HG02852 (cell line): ENCODE measurements around the gene OS9.

Experiments used
- ATAC-seq: cut with Tn5 transposase; IDR thresholded peaks from one replicate; pipeline ENCODE4 v1.9.1; 2021; ENCODE audit warnings: mild to moderate bottlenecking, moderate library complexity; ENCODE audit not compliant: unreplicated experiment

The OS9 gene

DNA sequence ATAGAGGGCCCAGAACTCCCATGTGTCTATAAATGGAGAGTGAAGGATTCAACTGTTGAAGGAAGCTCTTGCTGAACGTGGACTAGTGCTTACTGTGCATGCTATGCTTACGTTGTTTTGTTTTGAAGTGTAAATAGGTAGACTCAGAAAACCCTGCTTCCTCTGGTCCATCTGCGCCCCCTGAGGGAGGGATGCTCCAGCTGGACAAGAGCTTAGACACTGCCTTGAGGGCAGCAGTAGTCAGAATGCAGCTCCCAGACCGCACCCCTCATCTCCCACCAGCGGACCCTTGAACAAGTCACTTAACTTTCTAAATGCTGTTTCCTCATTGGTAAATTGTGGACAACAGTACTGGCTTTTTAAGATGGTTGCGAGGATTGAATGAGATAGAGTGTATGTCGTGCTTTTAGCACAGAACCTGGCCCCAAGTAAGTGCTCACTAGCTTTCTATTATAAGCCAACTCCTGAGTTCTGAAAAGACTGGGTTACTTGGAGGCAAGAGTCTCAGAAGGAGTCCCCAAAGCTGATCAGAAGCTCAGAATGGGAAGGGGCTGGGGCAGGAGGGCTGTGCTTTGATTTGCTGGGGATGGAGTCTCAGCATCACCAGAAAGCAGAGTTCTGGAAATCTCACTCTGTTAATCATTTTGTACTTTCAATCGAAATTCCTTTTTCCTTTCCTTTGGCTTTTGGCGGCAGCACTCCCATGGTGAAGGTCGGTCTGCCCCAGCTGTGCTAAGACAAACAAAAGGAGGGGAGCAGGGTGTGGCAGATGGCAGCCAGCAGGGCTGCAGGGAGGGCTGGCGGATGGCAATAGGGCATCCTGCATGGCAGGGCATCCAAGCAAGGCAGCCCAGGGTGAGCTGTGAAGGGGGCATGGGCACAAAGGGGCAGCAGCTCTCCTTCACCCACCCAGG lies 29.0 kb downstream of the OS9 start:
- no peak for ATAC-seq

DNA sequence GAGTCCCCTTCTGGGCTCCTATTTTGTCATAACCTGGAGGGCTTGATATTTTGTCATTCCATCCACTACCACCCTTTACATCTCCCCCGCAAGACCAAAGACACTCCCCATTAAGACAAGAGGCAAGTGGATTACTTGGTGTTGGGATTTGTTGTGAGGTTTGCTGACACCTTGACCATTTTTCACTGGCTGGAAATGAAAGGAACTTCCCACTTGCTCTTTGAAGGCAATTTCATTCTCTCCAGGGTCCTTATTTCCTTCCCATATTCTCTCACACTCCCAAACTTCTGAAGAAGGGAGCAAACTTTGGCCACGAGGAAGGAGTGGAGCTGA lies 29.7 kb downstream of the OS9 start:
- ATAC-seq: no peak

DNA sequence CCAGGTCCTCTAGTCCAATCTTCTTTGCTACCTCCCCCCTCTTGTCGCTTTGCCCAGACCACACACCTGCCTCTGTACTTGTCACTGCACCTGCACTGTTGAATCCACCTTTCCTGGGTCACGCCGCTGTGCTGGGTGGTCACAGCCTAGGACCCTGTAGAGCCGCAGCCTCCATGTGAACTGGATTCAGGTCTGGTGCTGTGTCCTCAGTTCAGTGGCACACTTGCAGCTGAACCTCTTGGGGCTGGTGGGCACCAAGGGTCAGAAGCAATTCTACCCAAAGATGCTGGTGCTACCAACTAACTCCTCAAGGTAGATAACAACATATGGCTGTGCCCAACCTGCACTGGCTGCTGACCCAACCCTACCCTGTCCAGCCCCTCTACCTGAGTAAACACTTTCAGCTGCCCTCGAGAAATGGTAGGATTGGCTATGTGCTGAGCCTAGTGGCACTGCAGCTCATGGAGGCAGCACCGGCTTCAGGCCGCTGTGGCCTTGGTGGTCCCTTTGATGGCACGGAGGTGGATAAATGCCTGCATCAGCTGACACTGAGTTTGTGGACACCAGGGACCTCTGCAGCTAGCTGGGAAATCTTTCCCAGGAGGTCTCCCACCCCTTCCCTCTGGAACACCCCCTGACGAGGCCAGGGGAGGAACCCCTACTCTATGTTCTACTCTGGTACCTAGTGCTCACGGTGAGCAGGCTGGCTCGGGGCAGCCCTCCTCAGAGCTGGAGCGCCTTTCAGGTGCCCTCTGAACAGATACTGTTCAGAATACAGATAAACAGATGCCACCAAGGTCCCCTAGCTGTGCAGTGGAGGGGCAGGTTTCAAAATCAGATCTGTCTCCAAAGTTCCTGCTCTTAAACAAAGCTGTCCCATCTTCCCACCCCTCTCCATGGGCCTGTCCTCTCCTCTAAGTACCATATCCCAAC lies 30.3 kb downstream of the OS9 start:
- ATAC-seq: no peak

DNA sequence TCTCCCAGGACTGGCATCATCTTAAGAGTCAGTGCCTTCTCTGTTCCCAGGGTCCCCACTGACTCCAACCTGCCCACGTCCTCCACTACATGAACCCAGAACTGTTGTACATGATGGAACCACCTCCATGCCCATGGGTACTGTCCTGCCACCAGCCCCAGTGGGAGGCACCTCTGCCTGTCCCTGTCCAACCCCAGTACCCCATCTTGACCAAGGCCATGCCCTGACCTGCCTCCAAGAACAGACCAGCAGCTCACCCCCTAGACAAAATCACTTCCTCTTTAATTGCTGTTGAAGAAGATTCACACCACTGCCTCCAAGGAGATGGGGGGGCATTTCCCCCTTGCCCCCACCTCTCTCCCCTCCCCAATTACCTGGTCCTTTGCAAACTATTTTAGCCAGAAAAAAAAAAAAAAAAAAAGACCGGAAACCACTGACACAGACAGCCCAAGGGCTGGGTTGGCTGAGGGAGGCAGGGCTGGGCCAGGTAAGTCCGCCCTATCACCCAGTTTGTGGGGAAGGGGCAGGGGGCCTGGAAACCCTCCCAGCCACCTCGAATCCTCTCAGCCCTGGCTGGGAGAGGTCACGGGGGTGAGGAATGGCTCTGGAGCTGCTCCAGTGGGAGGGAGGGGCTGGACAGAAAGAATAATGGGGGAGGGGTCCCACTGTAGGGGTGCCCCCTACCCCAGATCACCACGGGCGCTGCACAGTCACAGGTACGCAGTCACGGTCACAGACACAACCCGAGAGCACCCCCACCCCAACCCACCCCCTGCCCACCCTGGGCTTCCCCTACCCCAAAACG lies 31.2 kb downstream of the OS9 start:
- ATAC-seq: no peak

DNA sequence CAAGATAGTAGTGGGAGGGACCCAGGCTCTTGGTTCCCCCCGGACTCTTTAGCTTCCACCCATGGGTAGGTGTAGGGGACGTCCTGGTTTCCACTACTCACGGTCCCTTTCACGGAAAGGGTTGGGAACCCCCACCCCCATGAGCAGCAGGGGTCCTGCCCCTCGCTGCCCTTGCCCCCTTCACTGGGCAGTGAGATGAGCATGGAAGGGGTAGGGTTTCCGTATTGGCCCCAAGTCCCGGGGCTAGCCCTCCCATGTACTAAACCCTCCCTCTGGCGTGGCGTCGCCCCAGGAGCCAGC lies 31.9 kb downstream of the OS9 start:
- ATAC-seq: no peak

DNA sequence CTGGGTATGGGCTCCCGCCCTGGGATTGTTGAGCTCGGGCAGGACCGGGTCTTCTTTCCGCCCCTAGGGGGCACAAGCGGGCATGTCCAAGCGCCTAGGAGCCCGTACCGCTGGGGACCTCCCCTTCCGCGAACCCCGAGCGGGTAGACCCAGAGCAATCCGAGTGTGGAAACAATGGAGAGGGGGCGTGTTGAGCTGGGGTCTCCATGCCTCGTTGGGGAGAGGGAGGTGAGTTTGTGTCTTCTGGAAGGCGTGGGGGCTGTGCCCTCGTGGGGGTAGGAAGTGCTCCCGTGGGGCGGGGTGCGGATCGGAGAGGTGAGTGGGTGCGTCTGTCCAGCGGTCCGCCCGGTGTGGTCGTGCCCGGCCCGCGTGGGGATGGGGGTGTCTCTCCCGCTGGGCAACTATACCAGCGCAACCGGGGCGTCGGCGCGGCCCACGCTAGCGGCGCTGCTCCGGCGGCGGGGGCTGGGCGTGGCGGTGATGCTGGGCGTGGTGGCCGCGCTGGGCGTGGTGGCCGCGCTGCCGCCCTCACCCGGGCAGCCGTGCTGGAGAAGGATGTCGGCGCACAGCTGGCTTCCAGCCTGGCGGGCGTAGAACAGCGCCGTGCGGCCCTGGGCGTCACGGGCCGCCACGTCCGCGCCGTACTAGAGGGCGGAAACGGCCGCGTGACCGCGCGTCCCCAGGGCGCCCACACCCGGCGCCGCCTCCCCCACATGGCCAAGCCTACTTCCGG lies 32.4 kb downstream of the OS9 start:
- ATAC-seq: no peak

DNA sequence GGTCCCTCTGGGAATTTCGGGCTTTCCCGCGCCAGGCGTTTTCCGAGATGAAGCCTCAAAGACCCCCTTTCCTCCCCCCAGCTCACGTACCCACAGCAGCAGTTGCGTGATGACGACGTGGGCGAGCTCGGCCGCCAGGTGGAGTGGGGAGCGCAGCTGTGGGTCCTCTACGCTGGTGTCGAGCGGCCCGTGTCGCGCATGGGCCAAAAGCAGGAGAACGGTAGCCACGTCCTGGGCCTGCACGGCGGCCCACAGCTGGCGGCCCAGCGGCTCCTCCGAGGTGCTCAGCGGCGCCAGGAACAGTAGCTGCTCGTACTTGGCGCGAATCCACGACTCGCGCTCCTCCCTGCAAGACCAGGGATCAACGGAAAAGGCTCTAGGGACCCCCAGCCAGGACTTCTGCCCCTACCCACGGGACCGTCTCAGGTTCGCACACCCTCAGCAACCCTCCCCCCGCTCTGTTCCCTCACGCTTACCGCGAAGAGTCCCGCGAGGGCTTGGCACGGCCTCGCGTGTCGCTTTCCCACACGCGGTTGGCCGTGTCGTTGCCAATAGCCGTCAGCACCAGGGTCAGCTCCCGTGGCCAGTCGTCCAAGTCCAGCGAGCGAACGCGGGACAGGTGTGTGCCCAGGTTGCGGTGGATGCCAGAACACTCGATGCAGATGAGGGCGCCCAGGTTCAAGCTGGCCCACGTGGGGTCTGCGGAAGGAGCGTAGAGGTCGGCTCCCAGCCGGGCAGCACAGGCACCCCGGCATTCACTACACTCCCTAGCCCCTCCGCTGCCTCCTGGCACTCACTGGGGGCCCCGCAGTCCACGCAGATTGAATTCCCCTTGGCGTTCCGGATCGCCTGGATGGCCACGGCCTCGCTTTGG lies 33.2 kb downstream of the OS9 start:
- no peak for ATAC-seq

DNA sequence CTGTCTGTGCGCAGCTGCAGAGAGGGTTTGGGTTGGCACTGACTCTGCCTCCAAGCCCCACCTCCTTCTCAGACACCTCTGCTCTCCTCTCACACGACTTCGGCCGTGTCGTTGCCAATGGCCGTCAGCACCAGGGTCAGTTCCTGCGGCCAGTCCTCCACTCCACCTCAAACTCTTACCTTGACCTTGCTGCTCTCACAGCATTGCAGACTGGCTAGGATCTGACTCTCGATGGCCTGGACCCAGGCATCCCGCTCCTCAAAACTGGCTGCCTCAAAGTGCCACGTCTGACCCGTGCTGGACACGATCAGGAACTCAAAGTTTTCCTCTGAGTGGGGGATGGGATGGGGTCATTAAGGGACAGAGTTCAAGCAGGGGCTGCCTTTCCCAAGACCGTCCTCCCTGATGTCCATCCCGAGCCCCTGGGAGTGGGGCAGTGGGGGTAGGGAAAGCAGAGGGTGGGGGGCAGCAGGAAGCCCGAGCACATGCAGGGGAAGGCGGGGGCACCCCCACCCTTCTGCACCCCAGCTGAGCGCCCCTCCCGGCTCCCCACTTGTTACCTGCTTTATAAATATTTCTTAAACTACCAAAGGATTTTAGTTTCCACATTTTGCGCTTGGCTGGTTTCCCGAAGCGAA lies 33.9 kb downstream of the OS9 start:
- ATAC-seq: no peak

DNA sequence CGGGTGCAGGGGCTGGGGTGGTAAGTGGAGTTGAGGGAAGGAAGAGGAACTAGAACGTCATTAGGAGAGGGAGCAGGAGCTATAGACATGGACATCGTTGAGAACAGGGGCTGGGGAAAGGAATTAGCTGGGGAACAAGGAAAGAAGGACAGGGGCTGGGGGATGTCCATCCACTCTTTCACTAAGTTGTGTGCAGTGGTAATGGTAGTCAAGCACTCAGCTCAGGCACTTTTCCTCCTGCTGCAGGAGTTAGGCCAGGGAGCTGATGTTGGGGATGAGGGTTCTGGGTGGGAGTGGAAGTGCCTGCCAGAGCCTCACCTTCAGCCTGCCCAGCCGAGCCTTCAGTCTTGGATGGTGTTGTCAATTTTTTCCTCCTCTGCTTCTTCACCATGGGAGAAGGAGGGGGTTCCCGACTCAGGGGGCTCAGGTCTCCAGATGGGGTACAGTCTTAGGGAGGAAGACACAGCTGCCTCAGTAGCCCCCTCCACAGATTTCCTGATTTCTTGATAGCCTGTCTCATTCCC lies 35.5 kb downstream of the OS9 start:
- ATAC-seq: no peak

DNA sequence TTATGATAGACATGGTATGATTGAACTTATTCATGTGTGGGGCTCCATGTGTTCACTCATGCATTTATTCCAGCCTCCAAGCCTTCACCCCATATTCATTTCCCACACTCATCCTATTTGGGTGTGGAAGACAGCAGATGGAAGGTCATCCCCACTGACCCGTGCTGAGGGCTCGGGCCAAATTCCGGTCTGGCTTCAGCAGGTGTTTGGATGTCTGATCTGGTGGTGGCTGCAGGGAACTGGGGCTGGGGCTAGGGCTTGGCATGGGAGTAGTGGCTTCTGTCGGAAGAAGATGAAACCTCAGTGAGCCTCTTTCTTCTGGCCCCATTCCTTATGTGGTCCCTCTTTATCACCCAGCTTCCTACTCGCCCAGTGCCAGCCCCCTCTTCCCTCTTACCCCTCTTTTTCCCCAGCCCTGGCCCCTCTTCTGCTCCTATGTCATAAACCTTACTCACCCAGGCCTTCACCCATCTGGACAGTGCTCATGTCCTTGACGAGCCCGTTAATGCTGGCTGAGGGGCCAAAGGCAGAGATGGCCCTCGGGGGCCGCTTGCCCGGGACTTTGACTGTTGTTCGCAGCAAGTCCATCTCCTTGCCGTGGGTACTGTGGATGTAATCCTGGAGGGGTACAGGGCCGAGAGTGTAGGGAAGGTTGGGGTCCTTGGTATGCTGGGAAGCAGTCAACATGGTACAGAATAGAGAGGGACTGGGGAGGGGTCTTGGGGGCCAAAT lies 36.6 kb downstream of the OS9 start:
- ATAC-seq: no peak

DNA sequence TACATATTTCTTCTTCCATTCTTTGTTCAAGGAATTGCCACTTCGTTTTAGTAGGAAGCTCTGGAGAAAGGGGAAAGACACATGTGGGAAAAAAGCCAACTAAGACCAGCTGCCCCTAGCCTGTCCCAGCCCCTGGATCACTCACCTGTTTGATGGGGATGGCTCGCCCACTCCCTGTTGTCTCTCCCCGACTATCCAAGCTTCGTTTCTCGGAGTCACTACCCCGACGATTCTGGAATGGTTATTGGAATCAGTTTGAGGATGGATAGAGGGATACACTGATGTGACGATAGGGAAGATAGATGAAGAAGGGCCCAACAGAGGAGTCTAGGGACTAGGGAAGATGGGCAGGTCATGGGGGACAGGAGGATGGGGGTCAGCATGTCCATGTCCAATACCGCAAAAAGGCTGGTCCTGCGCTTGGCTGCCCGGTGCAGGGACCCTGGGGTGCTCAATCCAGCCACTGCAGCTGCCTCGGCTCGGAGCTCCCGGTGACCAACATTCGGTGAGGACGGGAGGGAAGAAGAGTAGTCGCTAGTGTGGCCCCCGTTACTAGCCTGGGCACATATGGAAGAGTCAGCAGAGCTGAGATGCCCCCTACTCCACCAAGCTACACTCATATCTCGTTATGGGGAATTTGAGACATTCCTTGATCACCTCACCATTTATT lies 37.6 kb downstream of the OS9 start:
- no peak for ATAC-seq

DNA sequence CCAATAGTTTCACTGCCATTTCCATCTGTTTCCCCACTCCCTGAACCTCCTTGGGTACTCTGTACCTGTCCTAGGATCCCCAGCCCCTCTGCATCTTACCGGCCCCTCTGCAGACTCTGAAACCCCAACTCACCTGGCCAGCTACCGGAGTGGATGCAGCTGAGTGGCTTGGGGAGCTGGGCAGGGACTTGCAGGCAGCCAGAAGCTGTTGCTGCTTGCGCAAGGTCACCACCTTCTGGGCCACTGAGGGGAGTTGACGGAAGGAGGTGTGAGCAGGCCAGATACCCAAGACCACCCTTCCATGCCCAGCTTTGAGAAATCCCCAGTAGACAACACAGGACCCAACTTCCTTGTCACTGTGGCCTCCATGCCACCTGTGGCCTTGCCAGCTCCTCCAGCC lies 38.3 kb downstream of the OS9 start:
- ATAC-seq: no peak

DNA sequence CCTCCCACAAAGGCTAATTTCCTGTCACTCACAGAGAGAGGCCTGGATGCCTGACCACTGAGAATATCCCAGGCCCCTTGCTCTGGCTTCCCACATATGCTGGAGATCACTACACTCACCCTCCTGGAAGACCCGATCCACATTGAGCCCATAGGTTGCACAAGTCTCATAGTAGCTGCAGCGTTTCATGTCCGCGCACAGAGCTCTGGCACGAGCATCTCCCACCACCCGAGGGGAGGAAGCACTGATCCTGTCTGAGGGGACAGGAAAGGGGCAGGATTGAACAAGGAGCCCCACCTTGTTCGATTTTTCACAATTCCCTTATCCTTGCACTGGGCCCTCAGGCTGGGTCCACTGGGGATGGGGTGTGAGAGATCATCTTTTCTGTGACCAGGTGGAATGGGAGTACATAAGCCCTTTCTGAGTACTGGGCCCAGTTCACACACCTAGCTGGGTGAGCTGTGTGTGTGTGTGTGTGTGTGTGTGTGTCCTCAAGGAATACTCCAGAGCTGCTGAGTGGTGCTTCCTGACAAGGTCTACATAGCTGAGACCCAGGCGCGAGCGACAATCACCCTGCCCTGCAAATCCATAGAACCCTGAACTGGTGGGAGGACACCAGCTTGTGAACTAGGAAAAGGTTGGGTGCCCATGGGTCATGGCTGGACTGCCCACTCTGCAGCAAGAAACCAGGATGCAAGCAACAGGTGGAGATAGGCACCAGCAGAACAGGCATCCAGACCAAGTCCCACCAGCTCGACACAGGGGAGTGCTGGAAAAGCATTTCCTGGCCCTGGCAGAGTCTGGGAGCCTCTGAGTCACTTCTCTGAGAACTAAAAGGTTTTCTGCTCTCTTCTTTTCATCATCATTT lies 39.0 kb downstream of the OS9 start:
- no peak for ATAC-seq

DNA sequence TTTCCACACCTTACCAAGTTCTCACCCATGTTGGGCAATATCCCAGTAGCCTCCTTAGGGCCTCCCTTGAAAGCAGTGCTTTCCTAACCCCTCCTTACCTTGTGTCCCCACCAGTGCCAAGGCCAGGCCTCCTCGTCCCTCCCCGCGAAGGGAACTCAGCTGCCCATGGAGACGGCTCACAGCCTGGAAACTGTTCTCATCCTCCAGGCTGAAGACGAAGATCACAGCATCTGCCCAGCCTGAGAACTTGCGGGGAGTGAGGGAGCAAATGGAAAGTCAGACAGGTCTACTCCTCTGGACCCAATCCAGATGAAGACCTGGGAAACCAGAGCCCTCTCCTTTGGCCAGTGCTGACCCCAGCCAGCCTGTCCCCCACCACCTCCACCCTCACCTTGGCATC lies 40.0 kb downstream of the OS9 start:
- ATAC-seq: no peak

DNA sequence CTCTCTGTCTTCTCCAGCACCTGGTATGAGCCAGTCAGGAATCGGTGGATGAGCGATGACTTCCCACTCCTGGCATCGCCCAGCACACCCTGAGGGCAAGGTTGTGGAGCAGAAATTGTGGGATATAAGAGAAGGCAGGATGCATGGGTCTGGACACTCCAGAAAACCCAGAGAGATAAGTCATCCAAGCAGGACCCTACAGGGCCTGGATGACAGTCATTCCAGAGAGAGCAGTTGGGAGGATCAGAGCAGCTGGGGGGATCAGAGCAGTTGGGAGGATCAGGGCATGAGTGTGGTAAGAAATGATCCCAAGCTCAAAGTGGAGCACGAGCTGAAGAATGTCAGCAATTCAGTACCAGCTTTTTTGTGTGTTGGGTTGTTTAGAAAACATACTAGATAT lies 40.7 kb downstream of the OS9 start:
- no peak for ATAC-seq

DNA sequence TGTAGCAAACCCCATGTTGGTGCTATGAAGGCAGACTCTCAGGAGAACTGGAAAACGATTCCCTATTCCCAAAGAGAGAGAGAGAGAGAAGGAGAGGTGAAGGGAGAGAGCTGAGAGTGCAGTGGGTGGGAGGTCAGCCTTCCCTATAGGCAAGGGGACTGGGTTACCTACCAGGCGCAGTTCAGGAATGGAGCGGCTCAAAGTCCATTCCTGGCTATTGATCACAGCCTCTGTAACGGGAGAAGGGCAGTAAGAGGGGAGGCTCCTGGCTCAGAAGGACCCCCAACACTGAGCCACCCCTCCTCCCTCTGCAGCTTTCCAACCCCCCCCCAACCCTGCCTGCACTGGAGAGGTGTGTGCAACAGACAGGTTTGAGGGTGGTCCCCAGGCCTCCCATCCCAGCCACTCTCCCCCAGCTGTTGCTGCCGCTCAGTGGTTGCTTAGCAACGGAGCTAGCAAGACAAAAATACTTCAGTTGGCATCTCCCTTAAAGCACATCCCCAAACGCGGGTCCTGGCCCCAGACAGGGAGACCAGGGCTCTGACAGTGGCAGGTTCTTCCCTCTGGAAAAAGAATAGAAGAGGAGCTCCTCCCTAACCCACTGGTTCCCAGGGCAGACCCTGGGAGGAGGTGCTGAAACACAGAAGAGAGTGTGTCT lies 41.4 kb downstream of the OS9 start:
- ATAC-seq: no peak
